Muscle layer of colon (tissue), 2 donors: ENCODE data around the gene COL6A1.

ENCODE experiments used
- H3K27ac ChIP-seq: one replicate; pipeline ENCODE4 v1.7.0; 2013; ENCODE audit warnings: low read depth, mild to moderate bottlenecking, low read length, moderate library complexity
- H3K27me3 ChIP-seq, 2 donors: one replicate each; pipeline ENCODE4 v1.7.0; 2013; ENCODE audit warnings: low read length in 2 of 2, mild to moderate bottlenecking in 2 of 2; ENCODE audit not compliant: insufficient read depth in 2 of 2, control insufficient read depth in 1 of 2
- H3K36me3 ChIP-seq: one replicate; pipeline ENCODE4 v1.7.0; 2013; ENCODE audit warnings: mild to moderate bottlenecking, low read length; ENCODE audit not compliant: insufficient read depth
- H3K4me1 ChIP-seq: one replicate; pipeline ENCODE4 v1.7.0; 2013; ENCODE audit warnings: mild to moderate bottlenecking, low read length; ENCODE audit not compliant: insufficient read depth
- H3K4me3 ChIP-seq, 2 donors: one replicate each; pipeline ENCODE4 v1.7.0; 2013; ENCODE audit warnings: low read length in 2 of 2, low read depth in 1 of 2, mild to moderate bottlenecking in 1 of 2, moderate library complexity in 1 of 2
- H3K9ac ChIP-seq: one replicate; pipeline ENCODE4 v1.7.0; 2013; ENCODE audit warnings: low read length
- H3K9me3 ChIP-seq: one replicate; pipeline ENCODE4 v1.7.0; 2013; ENCODE audit warnings: mild to moderate bottlenecking, low read length
- donor health status: abdominal sarcoma.
- donor health status: Adenocarcinoma of cecum.

COL6A1 gene

DNA sequence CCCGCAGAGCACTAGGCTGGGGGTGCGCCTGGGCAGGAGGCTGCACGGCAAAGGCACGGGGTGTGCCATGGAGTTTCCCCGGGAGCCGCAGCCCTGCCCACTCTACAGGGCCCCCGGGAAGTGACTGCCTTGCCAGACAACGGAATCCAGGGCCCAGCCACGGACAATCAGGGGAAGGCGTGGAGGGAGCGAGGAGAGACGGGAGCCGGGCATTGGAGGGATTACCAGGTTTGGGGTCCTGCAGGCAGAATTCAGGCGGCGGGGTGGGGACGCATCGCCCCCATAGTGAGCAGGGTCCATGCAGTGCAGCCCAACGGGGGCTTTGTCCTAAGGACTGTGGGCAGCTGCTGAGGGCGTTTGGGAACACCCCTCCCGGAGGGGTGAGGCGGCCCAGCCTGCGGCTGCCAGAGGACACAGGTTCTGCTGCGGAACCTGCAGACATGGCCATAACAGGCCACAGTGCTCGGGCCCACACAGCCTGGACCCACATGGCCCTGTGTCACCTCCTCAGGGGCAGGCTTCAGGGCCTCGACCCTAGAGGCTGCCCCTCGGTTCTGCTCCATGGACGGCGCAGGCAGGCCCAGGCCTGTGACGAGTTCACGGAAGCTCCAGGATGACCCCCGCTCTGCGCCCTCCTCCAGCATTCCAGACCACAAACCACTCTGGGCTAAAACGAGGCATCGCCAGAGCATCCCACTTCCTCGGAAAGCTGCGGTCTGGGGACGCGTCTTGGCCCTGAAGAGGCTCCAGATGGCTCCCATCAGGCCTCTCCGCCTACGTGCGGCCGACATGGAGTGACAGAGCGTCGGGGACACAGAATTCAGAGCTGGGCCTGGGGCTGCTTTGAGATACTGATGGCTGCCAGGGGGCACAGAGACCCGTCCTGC is 54.5 kb downstream of the COL6A1 start:
- Histone ChIP-seq H3K9ac (no peak overlapping the region), H3K36me3 (no peaks in the 10 kb centered on the region), H3K4me1 (no peaks in the 10 kb centered on the region), H3K27me3 (no peaks in the 10 kb centered on the region), H3K9me3 (no peaks in the 10 kb centered on the region), H3K4me3 (no peak overlapping the region), H3K27ac (no peak overlapping the region)

DNA sequence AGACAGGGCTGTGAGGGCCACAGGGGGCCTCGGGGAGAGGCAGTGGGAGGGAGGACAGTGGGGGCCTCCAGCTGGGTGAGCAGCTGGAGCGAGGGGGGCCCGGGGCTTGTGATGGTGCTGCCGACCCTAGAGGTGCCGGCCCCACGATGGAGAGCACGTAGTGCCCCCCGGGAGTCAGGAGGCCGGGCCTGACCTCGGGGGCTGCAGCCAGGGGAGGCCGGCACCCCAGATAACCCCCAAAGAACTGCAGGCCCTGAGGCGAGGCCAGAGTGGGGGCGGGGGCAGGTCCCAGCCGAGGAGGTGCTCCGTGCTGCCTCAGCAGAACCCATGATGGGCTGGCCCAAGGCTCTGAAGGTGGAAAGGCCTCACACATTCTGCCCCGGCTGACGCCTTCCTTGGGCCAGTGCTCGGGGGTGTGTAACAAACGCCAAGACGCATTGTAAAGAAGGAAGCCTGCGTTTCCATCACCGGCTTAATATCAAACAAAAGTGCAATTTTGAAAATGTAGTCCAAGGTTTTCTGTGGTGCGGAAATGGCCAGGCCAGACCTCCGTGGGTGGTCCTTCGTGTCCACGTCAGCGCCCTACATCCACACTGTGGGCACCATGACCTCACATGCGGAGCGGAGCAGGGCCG is 55.2 kb downstream of the COL6A1 start:
- Histone ChIP-seq H3K4me1 (no peaks in the 10 kb centered on the region), H3K36me3 (no peaks in the 10 kb centered on the region), H3K4me3 (no peak overlapping the region), H3K27me3 (no peaks in the 10 kb centered on the region), H3K27ac (peak overlapping the region; percentile 16), H3K9ac (no peak overlapping the region), H3K9me3 (no peaks in the 10 kb centered on the region)

DNA sequence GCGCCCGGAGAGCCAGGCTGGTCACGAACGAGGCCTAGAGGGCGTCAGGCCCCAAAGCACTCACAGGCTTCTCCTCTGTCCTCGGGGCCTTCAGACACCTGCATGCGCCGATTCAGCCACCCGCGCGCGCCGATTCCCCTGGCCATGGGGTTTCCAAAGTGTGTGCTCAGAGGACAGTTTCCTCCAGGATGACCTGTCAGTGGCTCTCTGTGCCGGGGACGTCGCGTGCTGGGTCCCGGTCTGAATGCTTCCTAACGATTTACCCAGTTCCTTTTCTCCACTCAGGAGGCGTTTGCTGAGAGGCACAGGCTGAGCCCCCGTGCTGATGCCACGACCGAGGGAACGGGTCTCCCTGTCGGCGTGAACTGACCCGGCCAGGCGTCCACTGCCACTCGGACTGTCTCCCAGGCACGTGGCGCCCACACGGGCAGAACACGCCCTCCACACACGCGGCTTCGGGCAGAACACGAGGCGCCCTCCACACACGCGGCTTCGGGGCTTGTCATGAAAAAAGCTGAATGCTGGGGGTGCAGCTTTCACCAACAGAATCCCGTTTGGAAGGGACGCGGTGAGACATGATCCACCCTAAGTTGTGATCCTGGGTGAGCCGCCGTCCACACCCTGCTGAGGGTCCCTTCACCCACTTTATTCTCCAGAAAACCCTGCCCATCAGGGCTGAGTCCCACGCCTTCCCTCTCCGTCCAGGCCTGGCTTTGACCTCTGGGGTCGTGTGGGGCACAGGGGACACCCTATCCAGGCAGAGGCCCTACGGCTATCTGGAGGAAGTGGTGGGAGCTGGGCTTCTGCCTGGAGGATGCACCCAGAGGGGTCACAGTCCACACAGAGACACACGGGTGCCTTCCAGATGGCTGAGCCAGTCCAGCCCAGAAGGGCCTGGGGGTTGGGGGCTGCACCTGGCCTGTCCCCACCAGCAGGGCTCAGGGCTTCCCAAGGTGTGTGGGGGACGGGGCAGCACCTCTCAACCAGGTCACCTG is 56.1 kb downstream of the COL6A1 start:
- no peaks in the 10 kb centered on the region for H3K9me3 ChIP-seq
- no peak overlapping the region for H3K9ac ChIP-seq
- no peaks in the 10 kb centered on the region for H3K36me3 ChIP-seq
- H3K27ac ChIP-seq, result no peak overlapping the region
- no peak overlapping the region for H3K4me3 ChIP-seq
- H3K27me3 ChIP-seq, result no peaks in the 10 kb centered on the region
- H3K4me1 ChIP-seq, result no peaks in the 10 kb centered on the region

DNA sequence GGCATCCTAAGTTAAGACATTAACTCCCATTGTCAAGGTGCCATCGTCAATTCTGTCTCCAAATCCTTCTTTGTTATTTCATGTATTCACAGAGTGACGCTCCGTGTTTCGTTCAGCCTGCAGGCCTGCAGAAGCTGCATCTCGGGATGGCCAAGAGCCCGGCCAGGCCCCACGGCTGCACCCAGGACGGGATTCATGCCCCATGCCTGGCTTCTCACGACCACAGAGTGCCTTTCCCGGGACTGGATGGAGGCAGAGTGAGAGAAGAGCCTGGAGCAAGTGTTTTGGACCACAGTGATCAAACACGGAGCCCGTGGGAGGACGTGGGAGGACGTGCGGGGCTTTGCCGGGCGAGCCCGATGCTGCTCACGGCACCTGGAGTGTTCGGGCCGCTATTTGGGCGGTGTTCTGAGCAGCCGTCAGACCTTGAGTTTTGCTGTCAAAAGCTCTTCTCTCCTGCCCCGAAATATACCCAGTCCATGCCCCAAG is 56.8 kb downstream of the COL6A1 start:
- no peaks in the 10 kb centered on the region for H3K36me3 ChIP-seq
- no peaks in the 10 kb centered on the region for H3K9me3 ChIP-seq
- no peak overlapping the region for H3K4me3 ChIP-seq
- no peak overlapping the region for H3K27ac ChIP-seq
- H3K9ac ChIP-seq, result no peak overlapping the region
- H3K4me1 ChIP-seq, result no peaks in the 10 kb centered on the region
- H3K27me3 ChIP-seq, result no peaks in the 10 kb centered on the region

DNA sequence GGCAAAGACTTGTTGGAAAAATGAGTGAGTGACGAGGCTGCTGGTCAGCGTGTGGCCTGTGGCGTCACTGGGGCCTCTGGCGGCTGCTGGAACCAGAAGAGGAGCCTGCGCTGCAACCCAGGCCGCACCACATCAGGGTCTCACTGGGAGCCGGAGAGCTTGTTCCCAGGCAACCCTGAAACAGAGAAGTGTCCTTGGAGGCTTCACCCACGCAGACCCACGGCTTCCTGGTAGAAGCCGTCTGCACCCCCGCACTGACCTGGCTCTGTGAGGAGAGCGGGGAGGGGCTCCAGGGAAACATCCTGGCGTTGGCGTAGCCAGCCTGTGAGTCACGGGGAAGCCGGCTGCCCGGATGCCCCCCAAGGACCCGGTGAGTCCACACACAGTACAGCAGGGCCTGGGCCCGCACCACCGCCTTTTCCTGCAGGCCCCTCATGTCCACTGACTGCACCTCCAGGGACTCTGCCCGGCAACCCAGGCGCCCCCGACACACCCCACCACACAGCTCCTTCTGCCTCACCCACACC is 57.4 kb downstream of the COL6A1 start:
- H3K27me3 ChIP-seq, result no peaks in the 10 kb centered on the region
- H3K4me1 ChIP-seq, result no peaks in the 10 kb centered on the region
- H3K4me3 ChIP-seq, result no peak overlapping the region
- H3K27ac ChIP-seq, result no peak overlapping the region
- H3K9me3 ChIP-seq, result no peaks in the 10 kb centered on the region
- no peak overlapping the region for H3K9ac ChIP-seq
- no peaks in the 10 kb centered on the region for H3K36me3 ChIP-seq

DNA sequence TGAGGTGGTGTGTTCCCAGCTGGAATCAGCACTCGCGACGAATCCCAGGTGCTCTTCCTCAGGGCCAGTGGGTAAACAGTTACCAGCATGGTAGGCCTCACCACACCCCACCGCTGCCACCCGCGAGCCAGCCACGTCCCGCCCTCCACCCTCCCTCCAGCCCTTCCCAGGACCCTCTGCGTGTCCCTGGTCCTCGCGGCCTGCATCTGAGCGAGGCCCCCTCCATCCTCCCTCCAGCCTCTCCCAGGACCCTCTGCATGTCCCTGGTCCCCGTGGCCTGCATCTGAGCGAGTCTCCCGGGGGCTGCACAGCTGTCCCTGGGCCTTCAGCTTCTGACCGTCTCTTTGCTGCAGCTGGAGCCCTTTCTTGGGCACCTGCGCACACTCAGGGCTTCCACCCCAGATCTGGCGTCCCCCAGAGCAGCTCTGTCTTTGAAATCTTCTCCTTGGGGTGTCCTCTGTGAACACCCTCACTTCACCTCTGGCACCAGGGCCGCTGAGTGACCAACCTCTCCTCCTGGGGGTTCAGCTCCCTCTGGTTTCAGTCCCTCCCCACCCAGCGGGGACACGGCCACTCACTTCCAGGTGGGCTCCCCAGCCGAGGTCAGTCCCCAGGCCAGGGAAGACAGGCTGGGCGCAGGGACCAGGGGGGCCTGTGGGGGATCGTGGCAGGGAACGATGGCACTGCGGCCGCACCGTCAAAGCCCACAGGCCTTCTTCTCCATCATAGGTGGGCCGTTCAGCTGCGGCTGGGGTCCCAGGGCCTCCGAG is 58.5 kb downstream of the COL6A1 start:
- H3K9ac ChIP-seq, result no peak overlapping the region
- no peak overlapping the region for H3K4me3 ChIP-seq
- no peaks in the 10 kb centered on the region for H3K9me3 ChIP-seq
- H3K4me1 ChIP-seq, result no peaks in the 10 kb centered on the region
- no peak overlapping the region for H3K27ac ChIP-seq
- no peaks in the 10 kb centered on the region for H3K27me3 ChIP-seq
- H3K36me3 ChIP-seq, result no peaks in the 10 kb centered on the region

DNA sequence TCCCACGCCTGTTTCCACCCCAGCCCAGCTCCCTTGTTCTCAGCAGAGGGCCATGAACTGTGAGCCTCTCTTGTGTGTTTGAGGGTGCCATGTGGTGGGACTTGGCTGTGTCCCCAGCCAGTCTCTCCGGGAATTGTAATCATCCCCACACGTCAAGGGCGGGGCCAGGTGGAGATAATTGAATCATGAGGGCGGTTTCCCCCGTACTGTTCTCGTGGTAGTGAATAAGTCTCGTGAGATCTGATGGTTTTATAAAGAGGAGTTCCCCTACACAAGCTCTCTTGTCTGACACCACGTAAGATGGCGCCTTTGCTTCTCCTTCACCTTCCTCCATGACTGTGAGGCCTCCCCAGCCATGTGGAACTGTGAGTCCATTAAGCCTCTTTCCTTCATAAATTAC is 59.1 kb downstream of the COL6A1 start:
- Histone ChIP-seq H3K27ac (no peak overlapping the region), H3K9ac (no peak overlapping the region), H3K9me3 (no peaks in the 10 kb centered on the region)

DNA sequence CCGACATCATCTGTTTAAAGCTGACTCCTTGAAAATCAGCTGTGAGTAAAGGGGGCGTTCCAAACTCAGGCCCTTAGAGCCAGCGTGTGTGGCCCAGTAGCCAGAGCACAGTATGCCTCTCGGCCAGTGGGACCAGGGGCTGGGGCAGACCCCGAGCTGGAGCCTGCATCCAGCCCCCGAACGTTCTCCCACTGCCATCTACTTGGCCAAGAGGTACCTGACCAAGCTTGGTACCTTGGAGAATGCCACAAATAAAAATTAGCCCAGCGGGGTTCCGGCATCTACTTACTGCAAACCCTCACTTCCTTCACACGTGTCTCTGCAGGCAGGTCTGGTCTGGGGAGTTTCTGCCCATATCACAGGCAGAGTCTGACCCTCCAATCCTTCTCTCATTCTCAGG is 59.6 kb downstream of the COL6A1 start:
- H3K27me3 ChIP-seq, result no peaks in the 10 kb centered on the region
- H3K9me3 ChIP-seq, result no peaks in the 10 kb centered on the region
- no peak overlapping the region for H3K27ac ChIP-seq
- no peaks in the 10 kb centered on the region for H3K36me3 ChIP-seq
- H3K9ac ChIP-seq, result no peak overlapping the region
- no peak overlapping the region for H3K4me3 ChIP-seq
- no peaks in the 10 kb centered on the region for H3K4me1 ChIP-seq

More for the DNA sequence above, 59.1 kb downstream of the COL6A1 start:
- no peaks in the 10 kb centered on the region for H3K27me3 ChIP-seq
- no peak overlapping the region for H3K4me3 ChIP-seq
- H3K4me1 ChIP-seq, result no peaks in the 10 kb centered on the region
- H3K36me3 ChIP-seq, result no peaks in the 10 kb centered on the region

DNA sequence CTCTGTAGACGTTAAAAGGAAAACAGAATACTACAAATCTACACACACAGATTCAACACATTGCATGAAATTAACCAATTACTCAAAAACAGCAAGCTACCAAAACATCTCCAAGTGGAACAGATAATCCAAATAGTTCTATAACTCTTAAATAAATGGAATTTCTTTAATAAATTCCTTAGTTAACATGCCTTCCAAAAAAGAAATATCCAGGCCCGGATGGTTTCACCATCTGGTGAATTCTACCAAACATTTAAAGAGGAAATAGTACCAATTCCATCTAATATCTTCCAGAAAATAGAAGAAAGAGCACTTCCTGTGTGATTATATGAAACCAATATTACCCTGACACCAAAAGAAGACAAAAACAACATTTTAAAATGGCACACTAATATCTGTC is 63.6 kb downstream of the COL6A1 start:
- Histone ChIP-seq H3K9me3 (no peaks in the 10 kb centered on the region), H3K4me3 (no peak overlapping the region), H3K27ac (no peak overlapping the region), H3K4me1 (peaks cover 10% of the 10 kb centered on the region), H3K36me3 (no peaks in the 10 kb centered on the region), H3K9ac (no peak overlapping the region), H3K27me3 (no peaks in the 10 kb centered on the region)

DNA sequence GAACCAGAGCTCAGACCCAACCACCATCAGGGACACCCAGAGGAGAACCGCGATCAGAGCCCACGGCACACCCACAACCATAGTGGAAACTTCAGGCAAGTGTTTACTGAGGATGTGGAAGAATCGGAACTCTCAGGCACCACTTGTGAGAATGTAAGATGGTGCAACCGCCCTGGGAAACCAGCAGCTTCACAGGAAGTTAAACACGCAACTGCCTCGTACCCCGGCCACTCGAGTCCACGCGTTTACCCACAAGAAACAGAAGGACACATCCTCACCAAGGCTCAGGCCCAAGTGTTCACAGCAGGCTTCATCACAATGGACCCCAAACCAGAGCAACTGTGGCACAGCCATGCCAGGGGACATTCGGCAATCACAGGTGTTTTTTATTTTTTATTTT is 64.9 kb downstream of the COL6A1 start:
- no peak overlapping the region for H3K9ac ChIP-seq
- no peak overlapping the region for H3K4me3 ChIP-seq
- no peaks in the 10 kb centered on the region for H3K9me3 ChIP-seq
- H3K4me1 ChIP-seq, result peaks cover 10% of the 10 kb centered on the region
- H3K27me3 ChIP-seq, result no peaks in the 10 kb centered on the region
- no peak overlapping the region for H3K27ac ChIP-seq
- H3K36me3 ChIP-seq, result no peaks in the 10 kb centered on the region
